GM12873 (cell line): ENCODE measurements around the gene POLR3GL.

Experiments
- CTCF ChIP-seq: IDR thresholded peaks from 2 replicates; pipeline ENCODE4 v1.5.1; 2012; ENCODE audit warnings: low read depth, mild to moderate bottlenecking, moderate library complexity, low read length, control low read depth; ENCODE audit not compliant: insufficient read depth; ENCODE audit errors: missing control alignments

The POLR3GL gene

GRCh38 chr1:146010126-146010738 lies 45.7 kb downstream of the POLR3GL start:
- TF ChIP-seq CTCF = no peak

- peak; percentile 67 for TF ChIP-seq CTCF
Observed at GRCh38 chr1:146012703-146013558, 48.4 kb downstream of the POLR3GL start.

GRCh38 chr1:146013559-146013922 lies 49.1 kb downstream of the POLR3GL start:
- TF ChIP-seq CTCF = no peak

GRCh38 chr1:146016891-146017290 lies 52.4 kb downstream of the POLR3GL start:
- TF ChIP-seq CTCF = no peak

- no peak for TF ChIP-seq CTCF
Observed at GRCh38 chr1:146019231-146020057, 55.0 kb downstream of the POLR3GL start.

GRCh38 chr1:146020058-146021049 lies 55.9 kb downstream of the POLR3GL start:
- TF ChIP-seq CTCF = no peak
